GM12872 (cell line): Measurements from ENCODE around the gene RHOH.

Experiments used
- TF ChIP-seq, protein P1 (sequence below): IDR thresholded peaks from 3 replicates; pipeline ENCODE4 v1.5.1; 2011; ENCODE audit warnings: low read depth, mild to moderate bottlenecking, low read length, moderate library complexity; ENCODE audit not compliant: insufficient read depth

Gene RHOH

DNA sequence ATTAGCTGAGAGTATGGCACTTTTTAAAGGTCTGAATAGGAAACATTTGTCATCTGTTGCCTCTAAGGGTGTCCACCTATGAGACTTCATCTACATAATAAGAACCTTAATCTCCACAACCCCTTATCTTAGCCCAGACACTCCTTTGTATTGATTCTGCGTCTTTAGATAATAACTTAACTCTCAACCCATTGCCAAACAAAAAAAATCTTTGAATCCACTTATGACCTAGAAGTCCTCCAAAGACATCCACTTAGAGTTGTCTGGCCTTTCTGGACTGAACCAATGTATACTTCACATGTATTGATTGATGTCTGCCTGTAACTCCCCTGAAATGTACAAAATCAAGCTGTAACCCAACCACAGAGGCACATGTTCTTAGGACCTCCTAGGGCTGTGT, 72.3 kb downstream of the RHOH start:
- TF ChIP-seq, protein P1, sequence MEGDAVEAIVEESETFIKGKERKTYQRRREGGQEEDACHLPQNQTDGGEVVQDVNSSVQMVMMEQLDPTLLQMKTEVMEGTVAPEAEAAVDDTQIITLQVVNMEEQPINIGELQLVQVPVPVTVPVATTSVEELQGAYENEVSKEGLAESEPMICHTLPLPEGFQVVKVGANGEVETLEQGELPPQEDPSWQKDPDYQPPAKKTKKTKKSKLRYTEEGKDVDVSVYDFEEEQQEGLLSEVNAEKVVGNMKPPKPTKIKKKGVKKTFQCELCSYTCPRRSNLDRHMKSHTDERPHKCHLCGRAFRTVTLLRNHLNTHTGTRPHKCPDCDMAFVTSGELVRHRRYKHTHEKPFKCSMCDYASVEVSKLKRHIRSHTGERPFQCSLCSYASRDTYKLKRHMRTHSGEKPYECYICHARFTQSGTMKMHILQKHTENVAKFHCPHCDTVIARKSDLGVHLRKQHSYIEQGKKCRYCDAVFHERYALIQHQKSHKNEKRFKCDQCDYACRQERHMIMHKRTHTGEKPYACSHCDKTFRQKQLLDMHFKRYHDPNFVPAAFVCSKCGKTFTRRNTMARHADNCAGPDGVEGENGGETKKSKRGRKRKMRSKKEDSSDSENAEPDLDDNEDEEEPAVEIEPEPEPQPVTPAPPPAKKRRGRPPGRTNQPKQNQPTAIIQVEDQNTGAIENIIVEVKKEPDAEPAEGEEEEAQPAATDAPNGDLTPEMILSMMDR, result no peak

DNA sequence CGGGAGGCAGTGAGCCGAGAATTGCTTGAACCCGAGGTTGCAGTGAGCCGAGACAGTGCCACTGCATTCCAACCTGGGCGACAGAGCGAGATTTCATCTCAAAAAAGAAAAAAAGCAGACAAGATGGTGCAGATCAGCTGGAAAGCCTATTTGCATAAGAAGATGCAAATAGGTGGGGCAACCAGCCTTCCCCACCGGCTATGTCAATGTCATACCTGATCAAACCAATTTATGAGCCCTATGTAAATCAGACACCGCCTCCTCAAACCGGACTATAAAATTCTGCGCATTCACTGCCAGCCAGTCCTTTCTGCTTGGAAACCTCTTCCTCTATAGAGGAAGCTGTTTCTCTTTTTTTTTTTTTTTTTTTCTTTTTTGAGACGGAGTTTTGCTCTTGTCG, 73.8 kb downstream of the RHOH start:
- TF ChIP-seq, protein P1, result no peak

GRCh38 chr4:40275065-40275730, 78.4 kb downstream of the RHOH start:
- TF ChIP-seq, protein P1, result no peak

DNA sequence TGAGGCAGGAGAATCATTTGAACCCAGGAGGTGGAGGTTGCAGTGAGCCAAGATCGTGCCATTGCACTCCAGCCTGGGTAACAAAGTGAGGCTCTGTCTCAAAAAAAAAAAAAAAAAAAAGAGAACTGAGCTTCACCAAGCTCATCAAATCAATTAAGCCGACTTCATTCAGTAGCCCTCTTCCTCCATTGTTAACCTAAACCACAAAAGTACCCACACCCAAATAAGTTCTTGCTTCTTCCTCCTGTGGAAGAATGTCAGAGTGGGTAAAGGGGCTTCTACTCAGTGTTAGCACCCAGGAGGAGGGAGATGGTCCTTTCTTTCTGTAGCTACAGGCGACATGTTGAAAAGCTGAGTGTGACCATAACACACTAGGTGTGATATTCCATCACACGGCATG, 79.7 kb downstream of the RHOH start:
- TF ChIP-seq, protein P1, result no peak

GRCh38 chr4:40280586-40280985, 83.8 kb downstream of the RHOH start:
- TF ChIP-seq, protein P1, result no peak

GRCh38 chr4:40281099-40281498, 84.3 kb downstream of the RHOH start:
- TF ChIP-seq, protein P1, result no peak

DNA sequence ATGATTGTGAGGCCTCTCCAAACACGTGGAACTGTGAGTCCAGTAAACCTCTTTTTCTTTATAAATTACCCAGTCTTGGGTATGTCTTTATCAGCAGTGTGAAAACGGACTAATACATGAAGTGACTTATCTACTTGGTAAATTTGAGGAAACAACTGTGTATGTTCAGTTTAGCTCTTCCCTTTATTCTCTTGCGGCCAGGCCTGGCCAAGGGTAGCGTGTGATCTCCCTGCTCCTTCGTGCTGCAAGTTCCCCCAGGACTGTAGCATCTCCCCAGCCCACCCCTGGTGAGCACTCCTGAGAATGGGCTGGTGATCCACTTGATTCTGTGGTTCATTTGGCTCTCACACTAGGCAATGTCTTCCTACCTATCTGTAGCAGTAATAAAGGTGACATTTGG, 85.1 kb downstream of the RHOH start:
- TF ChIP-seq, protein P1, result no peak

DNA sequence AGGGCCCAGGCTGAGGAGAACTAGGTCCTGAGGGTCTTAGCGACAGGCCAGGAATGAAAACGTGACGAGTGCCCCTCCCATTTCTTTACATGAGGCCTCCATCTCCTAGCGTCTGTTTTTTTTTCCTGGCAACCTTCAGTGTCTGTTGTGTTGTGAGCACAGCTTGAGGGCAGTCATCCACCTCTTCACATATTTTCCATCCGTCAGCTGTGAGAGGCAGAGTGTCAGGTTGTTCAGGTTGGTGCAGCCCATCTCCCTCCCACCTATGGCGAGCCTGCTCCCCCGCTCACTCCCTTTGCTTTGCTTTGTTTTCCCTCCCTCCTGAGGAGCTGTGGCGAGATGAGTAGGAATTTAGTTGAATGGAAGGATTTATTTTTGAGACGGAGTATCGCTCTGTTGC, 86.6 kb downstream of the RHOH start:
- TF ChIP-seq, protein P1, result no peak
